ENCODE results near the gene ZNF41. TPM values are rescaled to one million over a fixed set of nuclear protein-coding genes. Genes with fewer than 3 reads are reported as not detected.

ZNF41 gene
- total and polyA plus RNA-seq, 2 of the 13 experiments (the other 11 are each of a cell fraction or from before 2014, with no cell fraction given), result 2.3 to 3.9 TPM

DNA sequence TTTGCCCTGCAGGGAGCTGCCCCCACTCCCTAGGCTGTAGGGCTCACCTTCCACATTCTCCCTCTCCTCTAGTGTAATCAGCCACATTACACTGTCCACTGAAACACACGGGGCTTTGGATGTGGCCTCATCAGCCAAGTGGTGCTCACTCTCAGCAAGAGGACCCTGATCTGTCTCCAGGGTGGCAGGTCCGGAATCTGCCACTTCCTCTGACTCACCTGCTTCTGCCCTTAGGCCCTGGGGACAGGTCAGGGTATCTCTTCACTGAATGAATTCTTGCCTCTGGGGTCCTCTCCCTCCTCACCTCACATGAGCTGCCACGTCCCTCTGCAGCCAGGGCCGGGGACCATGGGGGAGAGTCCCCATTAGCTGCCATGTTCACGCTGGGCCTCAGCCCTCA lies 15.9 kb downstream of the ZNF41 start (continued):
- TF ChIP-seq CBX2 (IDR thresholded peaks at IDR 0.05; ENCODE audit: low read depth, low read length), result no peak
- no peak for TF ChIP-seq CBX2 (CRISPR knock-in tag; IDR thresholded peaks at IDR 0.05; ENCODE audit: low read depth)

DNA sequence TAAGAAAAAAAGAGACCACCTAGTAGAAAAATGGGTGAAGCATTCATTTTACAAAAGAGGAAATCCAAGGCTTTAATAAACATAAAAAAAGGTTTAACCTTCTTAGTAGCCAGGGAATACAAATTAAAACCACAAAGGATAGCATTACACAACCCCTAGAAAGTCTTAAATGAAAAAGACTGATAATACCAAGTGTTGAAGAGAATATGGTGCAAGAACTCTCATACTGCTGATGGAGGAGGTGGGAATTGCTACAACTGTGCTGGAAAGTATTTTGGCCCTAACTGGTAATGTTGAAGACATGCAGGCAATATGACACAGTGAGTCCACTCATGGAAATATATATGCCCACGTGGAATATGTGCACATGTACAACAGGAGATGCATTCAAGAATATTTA lies 22.5 kb downstream of the ZNF41 start:
- no peaks in the 10 kb centered on the region for H3K27me3 ChIP-seq (ENCODE audit: control insufficient read depth in 1 of 2, insufficient read depth in 2 of 2, low read length in 2 of 2)
- H3K4me1 ChIP-seq (ENCODE audit: insufficient read depth, low read length), result no peaks in the 10 kb centered on the region
- H3K4me3 ChIP-seq (replicated peaks in 1 of 3; ENCODE audit: insufficient read depth in 1 of 3, low read depth in 2 of 3, low read length in 3 of 3), result no peak overlapping the region
- no peak for DNase-seq (ENCODE audit: low spot score)
- no peak overlapping the region for H3K4me2 ChIP-seq (ENCODE audit: low read depth, low read length)
- H3K9me3 ChIP-seq (ENCODE audit: low read length), result no peaks in the 10 kb centered on the region
- no peak for ATAC-seq
- H4K20me1 ChIP-seq (ENCODE audit: insufficient read depth, low read length), result no peaks in the 10 kb centered on the region
- no peak overlapping the region for H3K27ac ChIP-seq (ENCODE audit: extremely low read length, insufficient read depth, low read length)
- no peaks in the 10 kb centered on the region for H3K36me3 ChIP-seq (replicated peaks in 1 of 2; ENCODE audit: control insufficient read depth in 1 of 2, insufficient read depth in 2 of 2, low read length in 2 of 2)
- no peaks in the 10 kb centered on the region for H3K79me2 ChIP-seq (ENCODE audit: insufficient read depth, low read length)
- no peak overlapping the region for H2AFZ ChIP-seq (ENCODE audit: low read length)
- no TSS peak for BruUV-seq (replicated peaks)
- ChIA-PET POLR2A (no interaction called here), CTCF (ENCODE audit: low intra/inter-chr PET ratio, low total read pairs) (no interaction called here)
- FAIRE-seq, result no peak
- TF ChIP-seq NFRKB (IDR thresholded peaks at IDR 0.05) (no peak), ZNF274 (CRISPR knock-in tag; IDR thresholded peaks at IDR 0.05) (no peak), ZNF713 (CRISPR knock-in tag; IDR thresholded peaks at IDR 0.05) (no peak), SP2 (CRISPR knock-in tag; IDR thresholded peaks at IDR 0.05) (no peak), ZNF207 (IDR thresholded peaks at IDR 0.05; ENCODE audit: borderline replicate concordance) (no peak), ZNF616 (CRISPR knock-in tag; IDR thresholded peaks at IDR 0.05; ENCODE audit: low read depth) (no peak), TCF12 (IDR thresholded peaks at IDR 0.05) (no peak), TCF12 (CRISPR knock-in tag; IDR thresholded peaks at IDR 0.05) (no peak), ZNF12 (CRISPR knock-in tag; IDR thresholded peaks at IDR 0.05) (no peak), DMAP1 (CRISPR knock-in tag; IDR thresholded peaks at IDR 0.05) (no peak), NR1H2 (CRISPR knock-in tag; IDR thresholded peaks at IDR 0.05; ENCODE audit: borderline replicate concordance, low read depth) (no peak)
- TF ChIP-seq, protein P1, sequence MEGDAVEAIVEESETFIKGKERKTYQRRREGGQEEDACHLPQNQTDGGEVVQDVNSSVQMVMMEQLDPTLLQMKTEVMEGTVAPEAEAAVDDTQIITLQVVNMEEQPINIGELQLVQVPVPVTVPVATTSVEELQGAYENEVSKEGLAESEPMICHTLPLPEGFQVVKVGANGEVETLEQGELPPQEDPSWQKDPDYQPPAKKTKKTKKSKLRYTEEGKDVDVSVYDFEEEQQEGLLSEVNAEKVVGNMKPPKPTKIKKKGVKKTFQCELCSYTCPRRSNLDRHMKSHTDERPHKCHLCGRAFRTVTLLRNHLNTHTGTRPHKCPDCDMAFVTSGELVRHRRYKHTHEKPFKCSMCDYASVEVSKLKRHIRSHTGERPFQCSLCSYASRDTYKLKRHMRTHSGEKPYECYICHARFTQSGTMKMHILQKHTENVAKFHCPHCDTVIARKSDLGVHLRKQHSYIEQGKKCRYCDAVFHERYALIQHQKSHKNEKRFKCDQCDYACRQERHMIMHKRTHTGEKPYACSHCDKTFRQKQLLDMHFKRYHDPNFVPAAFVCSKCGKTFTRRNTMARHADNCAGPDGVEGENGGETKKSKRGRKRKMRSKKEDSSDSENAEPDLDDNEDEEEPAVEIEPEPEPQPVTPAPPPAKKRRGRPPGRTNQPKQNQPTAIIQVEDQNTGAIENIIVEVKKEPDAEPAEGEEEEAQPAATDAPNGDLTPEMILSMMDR (CRISPR knock-in tag; IDR thresholded peaks at IDR 0.05), result no peak
- TF ChIP-seq, protein P2, sequence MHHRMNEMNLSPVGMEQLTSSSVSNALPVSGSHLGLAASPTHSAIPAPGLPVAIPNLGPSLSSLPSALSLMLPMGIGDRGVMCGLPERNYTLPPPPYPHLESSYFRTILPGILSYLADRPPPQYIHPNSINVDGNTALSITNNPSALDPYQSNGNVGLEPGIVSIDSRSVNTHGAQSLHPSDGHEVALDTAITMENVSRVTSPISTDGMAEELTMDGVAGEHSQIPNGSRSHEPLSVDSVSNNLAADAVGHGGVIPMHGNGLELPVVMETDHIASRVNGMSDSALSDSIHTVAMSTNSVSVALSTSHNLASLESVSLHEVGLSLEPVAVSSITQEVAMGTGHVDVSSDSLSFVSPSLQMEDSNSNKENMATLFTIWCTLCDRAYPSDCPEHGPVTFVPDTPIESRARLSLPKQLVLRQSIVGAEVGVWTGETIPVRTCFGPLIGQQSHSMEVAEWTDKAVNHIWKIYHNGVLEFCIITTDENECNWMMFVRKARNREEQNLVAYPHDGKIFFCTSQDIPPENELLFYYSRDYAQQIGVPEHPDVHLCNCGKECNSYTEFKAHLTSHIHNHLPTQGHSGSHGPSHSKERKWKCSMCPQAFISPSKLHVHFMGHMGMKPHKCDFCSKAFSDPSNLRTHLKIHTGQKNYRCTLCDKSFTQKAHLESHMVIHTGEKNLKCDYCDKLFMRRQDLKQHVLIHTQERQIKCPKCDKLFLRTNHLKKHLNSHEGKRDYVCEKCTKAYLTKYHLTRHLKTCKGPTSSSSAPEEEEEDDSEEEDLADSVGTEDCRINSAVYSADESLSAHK (CRISPR knock-in tag; IDR thresholded peaks at IDR 0.05; ENCODE audit: borderline replicate concordance), result no peak
- TF ChIP-seq, protein P3, sequence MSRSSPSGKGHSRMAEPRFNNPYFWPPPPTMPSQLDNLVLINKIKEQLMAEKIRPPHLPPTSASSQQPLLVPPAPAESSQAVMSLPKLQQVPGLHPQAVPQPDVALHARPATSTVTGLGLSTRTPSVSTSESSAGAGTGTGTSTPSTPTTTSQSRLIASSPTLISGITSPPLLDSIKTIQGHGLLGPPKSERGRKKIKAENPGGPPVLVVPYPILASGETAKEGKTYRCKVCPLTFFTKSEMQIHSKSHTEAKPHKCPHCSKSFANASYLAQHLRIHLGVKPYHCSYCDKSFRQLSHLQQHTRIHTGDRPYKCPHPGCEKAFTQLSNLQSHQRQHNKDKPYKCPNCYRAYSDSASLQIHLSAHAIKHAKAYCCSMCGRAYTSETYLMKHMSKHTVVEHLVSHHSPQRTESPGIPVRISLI (CRISPR knock-in tag; IDR thresholded peaks at IDR 0.05; ENCODE audit: borderline replicate concordance), result no peak
- TF ChIP-seq, protein P4, sequence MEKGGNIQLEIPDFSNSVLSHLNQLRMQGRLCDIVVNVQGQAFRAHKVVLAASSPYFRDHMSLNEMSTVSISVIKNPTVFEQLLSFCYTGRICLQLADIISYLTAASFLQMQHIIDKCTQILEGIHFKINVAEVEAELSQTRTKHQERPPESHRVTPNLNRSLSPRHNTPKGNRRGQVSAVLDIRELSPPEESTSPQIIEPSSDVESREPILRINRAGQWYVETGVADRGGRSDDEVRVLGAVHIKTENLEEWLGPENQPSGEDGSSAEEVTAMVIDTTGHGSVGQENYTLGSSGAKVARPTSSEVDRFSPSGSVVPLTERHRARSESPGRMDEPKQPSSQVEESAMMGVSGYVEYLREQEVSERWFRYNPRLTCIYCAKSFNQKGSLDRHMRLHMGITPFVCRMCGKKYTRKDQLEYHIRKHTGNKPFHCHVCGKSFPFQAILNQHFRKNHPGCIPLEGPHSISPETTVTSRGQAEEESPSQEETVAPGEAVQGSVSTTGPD (CRISPR knock-in tag; IDR thresholded peaks at IDR 0.05), result no peak
- intact Hi-C loops (cut with micrococcal nuclease; ENCODE audit: unreplicated experiment), result no loop called here
- WGBS (ENCODE audit: low lambda C conversion rate), result 75% methylated on average over 1 of the region's 1 CpG
- in situ Hi-C loops (cut with HindIII; ENCODE audit: extremely low pct_ligation_motif_present, low pct_unique_long_range_greater_than_20kb), result loop anchor here (10.0 kb wide), 1 partner anchor 56 kb away; no protein-coding TSS in a partner anchor
- no peak overlapping the region for H3K9ac ChIP-seq (ENCODE audit: insufficient read depth, low read depth, low read length)
